ENCODE results near the gene COPRS. TPM values are rescaled to one million over a fixed set of nuclear protein-coding genes. Genes with fewer than 3 reads are reported as not detected.

Gene COPRS, protein sequence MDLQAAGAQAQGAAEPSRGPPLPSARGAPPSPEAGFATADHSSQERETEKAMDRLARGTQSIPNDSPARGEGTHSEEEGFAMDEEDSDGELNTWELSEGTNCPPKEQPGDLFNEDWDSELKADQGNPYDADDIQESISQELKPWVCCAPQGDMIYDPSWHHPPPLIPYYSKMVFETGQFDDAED
- polyA plus RNA-seq (2013, experiment 1 of 2), result 45.8 TPM
- polyA plus RNA-seq (2013, experiment 2 of 2), result 46.2 TPM

DNA sequence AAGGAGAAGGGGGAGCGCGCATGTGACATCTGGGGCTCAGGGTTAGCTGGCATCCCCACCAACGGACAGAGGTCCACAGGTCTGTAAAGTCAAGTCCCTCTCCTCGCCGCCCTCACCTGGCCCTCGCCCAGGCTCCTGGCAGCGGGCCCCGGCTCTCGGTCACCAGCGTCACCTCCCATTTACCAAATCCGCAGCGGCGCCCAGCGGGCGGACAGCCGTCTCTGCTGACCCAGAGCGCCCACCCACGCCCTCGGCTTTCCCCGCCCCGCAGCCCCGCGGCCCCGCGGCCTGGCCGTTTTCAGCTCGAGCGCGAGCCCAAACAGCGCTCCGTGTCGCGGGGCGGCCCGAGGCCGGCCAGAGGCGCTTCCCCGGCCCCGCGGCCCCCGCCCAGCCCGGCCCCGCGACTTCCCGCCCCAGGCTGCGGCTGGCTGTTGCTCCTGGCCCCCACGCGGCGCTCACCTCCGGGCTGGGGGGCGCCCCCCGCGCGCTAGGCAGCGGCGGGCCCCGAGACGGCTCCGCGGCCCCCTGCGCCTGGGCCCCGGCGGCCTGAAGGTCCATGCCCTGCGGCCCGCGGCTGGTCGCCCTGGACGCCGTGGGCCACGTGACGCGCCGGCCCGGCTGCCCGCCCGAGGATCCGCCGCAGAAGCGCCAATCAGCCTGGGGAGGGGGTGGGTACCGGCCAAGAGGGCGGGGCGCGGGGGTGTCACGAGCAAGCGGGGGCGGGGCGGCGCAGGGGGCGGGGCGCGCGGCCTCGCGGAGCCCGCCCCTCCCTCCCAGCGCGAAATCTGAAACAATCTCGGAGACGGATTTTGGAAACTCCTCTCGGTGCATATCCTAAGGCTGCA, at the start of gene COPRS:
TSS of gene COPRS (minus strand) at position 603 of the 845 bp plus-strand sequence. CDS start at position 558, 45 bp downstream.
- no peak within 1 kb of the TSS for H2BK15ac ChIP-seq (ENCODE audit: low read length)
- H2AK5ac ChIP-seq (ENCODE audit: low read depth, low read length), result no peak within 1 kb of the TSS
- no peaks in the 10 kb centered on the region for H3K27me3 ChIP-seq (ENCODE audit: control insufficient read depth in 3 of 3, insufficient read depth in 3 of 3, low read depth in 1 of 3, low read length in 3 of 3)
- H3K9ac ChIP-seq (ENCODE audit: low read depth, low read length, poor library complexity), result peak within 1 kb of the TSS; percentile 88
- H4K8ac ChIP-seq (ENCODE audit: low read depth, low read length), result no peak within 1 kb of the TSS
- H2BK120ac ChIP-seq (ENCODE audit: low read depth, low read length), result no peak within 1 kb of the TSS
- H2BK5ac ChIP-seq (ENCODE audit: low read length), result no peak within 1 kb of the TSS
- peak; percentile 83 for DNase-seq (ENCODE audit: low spot score)
- no peak within 1 kb of the TSS for H3K23ac ChIP-seq (ENCODE audit: low read depth, low read length, poor library complexity)
- peak within 1 kb of the TSS; percentile 93 for H3K18ac ChIP-seq (ENCODE audit: low read length)
- H3K36me3 ChIP-seq (replicated peaks in 1 of 2; ENCODE audit: control insufficient read depth in 2 of 2, insufficient read depth in 2 of 2, low read length in 2 of 2), result peaks cover 5 to 50% of the 10 kb centered on the region in 2 donors
- H3K27ac ChIP-seq (replicated peaks; ENCODE audit: low read length), result no peak within 1 kb of the TSS
- peak within 1 kb of the TSS; percentile 83 to 84 for H3K4me3 ChIP-seq (ENCODE audit: low read length in 2 of 2)
- peaks cover 4% of the 10 kb centered on the region for H3K79me1 ChIP-seq (ENCODE audit: low read depth, low read length)
- no peak within 1 kb of the TSS for H2BK12ac ChIP-seq (ENCODE audit: low read length)
- H3K9me3 ChIP-seq (replicated peaks in 1 of 2; ENCODE audit: control insufficient read depth in 2 of 2, insufficient read depth in 1 of 2, low read depth in 1 of 2, low read length in 2 of 2), result no peaks in the 10 kb centered on the region
- H3K4ac ChIP-seq (ENCODE audit: low read length), result no peak within 1 kb of the TSS
- H2AFZ ChIP-seq (ENCODE audit: low read length), result peak within 1 kb of the TSS; percentile 88
- WGBS, 2 donors (ENCODE audit: extremely low coverage in 2 of 2, insufficient read length in 2 of 2, insufficient replicate concordance in 1 of 2), result no CpG with 5 or more reads among the region's 100 CpGs
- peak within 1 kb of the TSS; percentile 97 for H3K4me2 ChIP-seq (ENCODE audit: insufficient read depth, low read length, poor library complexity, severe bottlenecking)
- H3K14ac ChIP-seq (ENCODE audit: low read length), result no peak within 1 kb of the TSS
- H4K91ac ChIP-seq (ENCODE audit: low read depth, low read length, poor library complexity), result no peak within 1 kb of the TSS
- peaks cover 10% of the 10 kb centered on the region in 2 donors for H3K4me1 ChIP-seq (ENCODE audit: control insufficient read depth in 2 of 2, insufficient read depth in 1 of 2, low read depth in 1 of 2, low read length in 2 of 2)

DNA sequence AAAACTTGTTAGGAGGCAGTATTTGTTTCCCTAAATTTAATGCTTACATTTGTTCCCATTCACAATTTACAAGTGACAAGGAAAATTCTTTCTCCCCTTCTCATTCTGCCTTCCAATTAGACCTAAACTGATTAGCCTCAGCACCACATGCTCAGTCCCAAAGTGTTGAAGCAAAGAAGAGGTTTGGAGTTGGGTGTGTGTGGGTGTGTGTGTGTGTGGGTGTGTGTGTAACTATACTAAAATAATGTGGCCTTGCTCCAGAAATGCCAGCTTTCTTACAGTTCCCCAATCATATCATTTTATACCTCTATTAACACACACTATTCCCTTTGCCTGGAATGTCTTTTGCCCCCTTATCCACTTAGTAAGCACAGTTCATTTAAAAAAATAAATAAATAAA, 49.3 kb upstream of the COPRS start:
- Histone ChIP-seq H3K27me3 (ENCODE audit: control insufficient read depth in 3 of 3, insufficient read depth in 3 of 3, low read depth in 1 of 3, low read length in 3 of 3) (peaks cover 0 to 13% (median 0%) of the 10 kb centered on the region in 3 experiments), H3K9ac (ENCODE audit: low read depth, low read length, poor library complexity) (no peak overlapping the region), H2BK5ac (ENCODE audit: low read length) (no peak overlapping the region), H2AFZ (ENCODE audit: low read length) (no peak overlapping the region), H3K18ac (ENCODE audit: low read length) (no peak overlapping the region), H3K14ac (ENCODE audit: low read length) (no peak overlapping the region), H3K4me2 (ENCODE audit: insufficient read depth, low read length, poor library complexity, severe bottlenecking) (no peak overlapping the region), H3K27ac (replicated peaks; ENCODE audit: low read length) (no peak overlapping the region), H2AK5ac (ENCODE audit: low read depth, low read length) (no peak overlapping the region), H3K4ac (ENCODE audit: low read length) (no peak overlapping the region), H2BK12ac (ENCODE audit: low read length) (no peak overlapping the region), H3K36me3 (replicated peaks in 1 of 2; ENCODE audit: control insufficient read depth in 2 of 2, insufficient read depth in 2 of 2, low read length in 2 of 2) (no peaks in the 10 kb centered on the region), H2BK120ac (ENCODE audit: low read depth, low read length) (no peak overlapping the region), H3K4me3 (ENCODE audit: low read length in 2 of 2) (no peak overlapping the region), H3K9me3 (replicated peaks in 1 of 2; ENCODE audit: control insufficient read depth in 2 of 2, insufficient read depth in 1 of 2, low read depth in 1 of 2, low read length in 2 of 2) (no peaks in the 10 kb centered on the region), H2BK15ac (ENCODE audit: low read length) (no peak overlapping the region), H3K23ac (ENCODE audit: low read depth, low read length, poor library complexity) (no peak overlapping the region), H4K91ac (ENCODE audit: low read depth, low read length, poor library complexity) (no peak overlapping the region), H3K4me1 (ENCODE audit: control insufficient read depth in 2 of 2, insufficient read depth in 1 of 2, low read depth in 1 of 2, low read length in 2 of 2) (no peaks in the 10 kb centered on the region), H4K8ac (ENCODE audit: low read depth, low read length) (no peak overlapping the region), H3K79me1 (ENCODE audit: low read depth, low read length) (no peaks in the 10 kb centered on the region)
- DNase-seq (ENCODE audit: low spot score), result no peak

DNA sequence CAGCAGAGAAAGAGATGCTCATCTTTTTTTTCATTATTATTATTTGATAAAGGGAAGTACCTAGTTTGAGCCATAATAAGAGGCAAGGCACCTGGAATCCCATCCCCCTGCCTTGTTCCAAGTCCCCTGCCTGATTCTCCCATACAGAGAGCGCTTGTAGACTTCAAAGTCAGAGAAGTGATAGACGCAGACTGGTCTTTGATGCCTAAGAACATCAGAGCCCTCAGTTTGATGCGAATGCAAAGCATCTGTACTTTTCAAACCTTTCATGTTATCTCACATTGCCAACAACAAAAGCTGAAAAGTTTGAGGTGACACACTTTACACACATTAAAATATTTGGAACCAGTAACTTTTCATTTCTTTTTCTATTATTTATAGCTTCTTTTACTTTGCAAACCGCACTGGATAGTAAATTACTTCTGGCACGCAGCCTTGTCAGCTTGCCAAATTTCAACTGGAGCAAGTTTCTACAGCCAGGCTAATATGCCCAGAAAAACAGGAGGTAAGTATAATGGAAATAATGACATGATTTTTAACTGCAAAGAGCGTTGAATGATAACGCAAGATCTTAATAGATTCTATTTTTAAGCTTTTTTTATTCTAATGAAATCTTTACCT, 48.4 kb upstream of the COPRS start:
- H3K4me2 ChIP-seq (ENCODE audit: insufficient read depth, low read length, poor library complexity, severe bottlenecking), result no peak overlapping the region

DNA sequence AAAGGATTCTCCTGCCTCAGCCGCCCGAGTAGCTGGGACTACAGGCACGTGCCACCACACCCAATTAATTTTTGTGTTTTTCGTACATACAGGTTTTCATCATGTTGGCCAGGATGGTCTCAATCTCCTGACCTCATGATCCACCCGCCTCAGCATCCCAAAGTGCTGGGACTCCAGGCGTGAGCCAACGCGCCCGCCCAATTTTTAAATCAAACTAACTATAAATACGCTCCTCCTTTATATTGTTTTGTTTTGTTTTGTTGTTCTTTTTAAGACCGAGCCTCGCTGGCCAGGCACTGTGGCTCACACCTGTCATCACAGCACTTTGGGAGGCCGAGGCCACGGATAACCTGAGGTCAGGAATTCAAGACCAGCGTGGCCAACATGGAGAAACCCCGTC, 44.4 kb upstream of the COPRS start:
- no peak overlapping the region for H4K8ac ChIP-seq (ENCODE audit: low read depth, low read length)
- no peak overlapping the region for H3K27ac ChIP-seq (replicated peaks; ENCODE audit: low read length)
- H3K27me3 ChIP-seq (ENCODE audit: control insufficient read depth in 3 of 3, insufficient read depth in 3 of 3, low read depth in 1 of 3, low read length in 3 of 3), result peaks cover 0 to 12% (median 0%) of the 10 kb centered on the region in 3 experiments
- no peak overlapping the region for H3K14ac ChIP-seq (ENCODE audit: low read length)
- no peak overlapping the region for H2BK120ac ChIP-seq (ENCODE audit: low read depth, low read length)
- no peak overlapping the region for H2BK12ac ChIP-seq (ENCODE audit: low read length)
- H3K18ac ChIP-seq (ENCODE audit: low read length), result no peak overlapping the region
- no peak overlapping the region for H3K4me3 ChIP-seq (ENCODE audit: low read length in 2 of 2)
- peaks cover 1 to 3% of the 10 kb centered on the region in 2 donors for H3K4me1 ChIP-seq (ENCODE audit: control insufficient read depth in 2 of 2, insufficient read depth in 1 of 2, low read depth in 1 of 2, low read length in 2 of 2)
- WGBS, 2 donors (ENCODE audit: extremely low coverage in 2 of 2, insufficient read length in 2 of 2, insufficient replicate concordance in 1 of 2), result no CpG with 5 or more reads among the region's 16 CpGs
- no peak overlapping the region for H3K23ac ChIP-seq (ENCODE audit: low read depth, low read length, poor library complexity)
- no peak overlapping the region for H2AFZ ChIP-seq (ENCODE audit: low read length)
- H2BK5ac ChIP-seq (ENCODE audit: low read length), result no peak overlapping the region
- H2BK15ac ChIP-seq (ENCODE audit: low read length), result no peak overlapping the region
- peaks cover 10 to 14% of the 10 kb centered on the region in 2 donors for H3K36me3 ChIP-seq (replicated peaks in 1 of 2; ENCODE audit: control insufficient read depth in 2 of 2, insufficient read depth in 2 of 2, low read length in 2 of 2)
- H3K4me2 ChIP-seq (ENCODE audit: insufficient read depth, low read length, poor library complexity, severe bottlenecking), result no peak overlapping the region
- no peak overlapping the region for H2AK5ac ChIP-seq (ENCODE audit: low read depth, low read length)
- H4K91ac ChIP-seq (ENCODE audit: low read depth, low read length, poor library complexity), result no peak overlapping the region
- no peak for DNase-seq (ENCODE audit: low spot score)
- H3K4ac ChIP-seq (ENCODE audit: low read length), result no peak overlapping the region
- H3K79me1 ChIP-seq (ENCODE audit: low read depth, low read length), result peaks cover 3% of the 10 kb centered on the region
- no peak overlapping the region for H3K9ac ChIP-seq (ENCODE audit: low read depth, low read length, poor library complexity)
- H3K9me3 ChIP-seq (replicated peaks in 1 of 2; ENCODE audit: control insufficient read depth in 2 of 2, insufficient read depth in 1 of 2, low read depth in 1 of 2, low read length in 2 of 2), result no peaks in the 10 kb centered on the region

More for the DNA sequence above, 48.4 kb upstream of the COPRS start:
- Histone ChIP-seq H2BK12ac (ENCODE audit: low read length) (no peak overlapping the region), H2AK5ac (ENCODE audit: low read depth, low read length) (no peak overlapping the region), H3K79me1 (ENCODE audit: low read depth, low read length) (no peaks in the 10 kb centered on the region), H3K4me3 (ENCODE audit: low read length in 2 of 2) (no peak overlapping the region), H3K23ac (ENCODE audit: low read depth, low read length, poor library complexity) (no peak overlapping the region), H2BK15ac (ENCODE audit: low read length) (no peak overlapping the region), H4K8ac (ENCODE audit: low read depth, low read length) (no peak overlapping the region), H3K4me1 (ENCODE audit: control insufficient read depth in 2 of 2, insufficient read depth in 1 of 2, low read depth in 1 of 2, low read length in 2 of 2) (no peaks in the 10 kb centered on the region), H2BK5ac (ENCODE audit: low read length) (no peak overlapping the region), H2AFZ (ENCODE audit: low read length) (no peak overlapping the region), H2BK120ac (ENCODE audit: low read depth, low read length) (no peak overlapping the region), H3K36me3 (replicated peaks in 1 of 2; ENCODE audit: control insufficient read depth in 2 of 2, insufficient read depth in 2 of 2, low read length in 2 of 2) (no peaks in the 10 kb centered on the region), H4K91ac (ENCODE audit: low read depth, low read length, poor library complexity) (no peak overlapping the region), H3K9me3 (replicated peaks in 1 of 2; ENCODE audit: control insufficient read depth in 2 of 2, insufficient read depth in 1 of 2, low read depth in 1 of 2, low read length in 2 of 2) (no peaks in the 10 kb centered on the region), H3K27me3 (ENCODE audit: control insufficient read depth in 3 of 3, insufficient read depth in 3 of 3, low read depth in 1 of 3, low read length in 3 of 3) (peaks cover 0 to 13% (median 0%) of the 10 kb centered on the region in 3 experiments), H3K9ac (ENCODE audit: low read depth, low read length, poor library complexity) (no peak overlapping the region), H3K18ac (ENCODE audit: low read length) (no peak overlapping the region), H3K27ac (replicated peaks; ENCODE audit: low read length) (no peak overlapping the region), H3K14ac (ENCODE audit: low read length) (no peak overlapping the region), H3K4ac (ENCODE audit: low read length) (no peak overlapping the region)
- WGBS, 2 donors (ENCODE audit: extremely low coverage in 2 of 2, insufficient read length in 2 of 2, insufficient replicate concordance in 1 of 2), result no CpG with 5 or more reads among the region's 7 CpGs
- DNase-seq (ENCODE audit: low spot score), result no peak

Data from neuronal stem cell (in vitro differentiated cells).